ENCODE data around the gene DEPDC5. TPM values are rescaled to one million over a fixed set of nuclear protein-coding genes. Genes with fewer than 3 reads are reported as not detected.

Gene DEPDC5
- total and polyA plus RNA-seq, 2 of the 8 experiments (the other 6 are each of a cell fraction or from before 2014, with no cell fraction given) = 18.3 to 26.5 TPM

DNA sequence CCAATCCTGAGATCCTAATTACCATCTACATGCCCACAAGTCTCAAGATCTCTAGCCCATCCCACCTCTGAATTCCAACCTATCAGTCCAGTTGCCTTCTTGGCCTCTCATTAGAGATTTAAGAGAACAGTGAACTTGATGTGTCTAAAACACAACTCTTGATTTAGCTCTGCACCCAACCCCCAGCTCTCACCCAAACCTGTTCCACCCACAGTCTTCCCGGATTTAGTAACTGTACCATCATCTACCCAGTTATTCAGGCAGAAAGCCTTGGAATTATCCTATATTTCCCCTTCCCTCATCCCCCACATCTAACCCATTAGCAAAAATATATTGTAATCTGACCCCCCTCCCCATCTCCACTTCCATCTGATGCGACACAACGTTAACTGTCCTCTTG, 166.5 kb downstream of the DEPDC5 start:
- WGBS, 2 experiments (ENCODE audit: extremely low coverage in 1 of 2, insufficient coverage in 1 of 2, insufficient read length in 1 of 2, insufficient replicate concordance in 2 of 2, low coverage in 1 of 2, low lambda C conversion rate in 2 of 2, missing lambda C conversion rate in 1 of 2) = 90% methylated on average over 3 of the region's 3 CpGs; no CpG with 5 or more reads in 1 of the 2 experiments

More for the DNA sequence above, 166.5 kb downstream of the DEPDC5 start:
- Histone ChIP-seq H3K79me1 (ENCODE audit: low read depth, low read length) (no peaks in the 10 kb centered on the region), H2AFZ (ENCODE audit: low read length) (no peak overlapping the region), H2AK5ac (ENCODE audit: low read depth, low read length) (no peak overlapping the region), H3K23me2 (ENCODE audit: low read depth, low read length) (peaks cover 4% of the 10 kb centered on the region; the same call in 1 of the 2 replicates), H3K4ac (replicated peaks; ENCODE audit: insufficient read length, low read depth, low read length) (no peak overlapping the region), H2BK120ac (replicated peaks; ENCODE audit: low read depth, low read length) (no peak overlapping the region), H3K9me3 (ENCODE audit: insufficient read depth in 2 of 2, low read depth in 1 of 2, low read length in 1 of 2) (no peaks in the 10 kb centered on the region), H3K14ac (ENCODE audit: insufficient read length) (no peak overlapping the region), H2BK15ac (ENCODE audit: low read length) (no peak overlapping the region), H3K9ac (replicated peaks in 1 of 4; ENCODE audit: extremely low read depth in 1 of 4, low read depth in 3 of 4, low read length in 3 of 4) (no peak overlapping the region), H3K18ac (ENCODE audit: extremely low read depth, low read length) (no peak overlapping the region), H2BK5ac (ENCODE audit: low read depth, low read length) (no peak overlapping the region), H3K27ac (ENCODE audit: low read depth, low read length) (no peak overlapping the region), H4K20me1 (replicated peaks in 1 of 2; ENCODE audit: control insufficient read depth in 1 of 2, insufficient read depth in 2 of 2, low read length in 2 of 2) (no peaks in the 10 kb centered on the region), H3K4me3 (ENCODE audit: extremely low read depth in 1 of 4, insufficient read depth in 2 of 4, low read depth in 3 of 4, low read length in 4 of 4) (no peak overlapping the region), H4K91ac (replicated peaks; ENCODE audit: insufficient read length, low read length) (no peak overlapping the region), H2BK12ac (ENCODE audit: low read depth, low read length) (no peak overlapping the region), H3K27me3 (replicated peaks in 1 of 4; ENCODE audit: control insufficient read depth in 3 of 4, extremely low read depth in 1 of 4, insufficient read depth in 3 of 4, low read length in 3 of 4) (no peaks in the 10 kb centered on the region), H3K4me2 (ENCODE audit: insufficient read depth in 1 of 2, low read depth in 2 of 2, low read length in 2 of 2) (no peak overlapping the region), H3K79me2 (ENCODE audit: control insufficient read depth in 1 of 2, insufficient read depth in 2 of 2, low read length in 2 of 2) (no peaks in the 10 kb centered on the region), H3K23ac (ENCODE audit: insufficient read length) (no peak overlapping the region), H3K56ac (replicated peaks; ENCODE audit: insufficient read length, low read depth, low read length) (no peak overlapping the region), H2BK20ac (ENCODE audit: low read length) (no peak overlapping the region), H4K8ac (ENCODE audit: extremely low read depth, insufficient read depth, low read length) (no peak overlapping the region), H3K4me1 (replicated peaks in 1 of 4; ENCODE audit: control insufficient read depth in 3 of 4, insufficient read depth in 4 of 4, low read length in 3 of 4) (no peaks in the 10 kb centered on the region), H3K36me3 (ENCODE audit: control insufficient read depth in 2 of 4, insufficient read depth in 4 of 4, low read length in 3 of 4) (no peaks in the 10 kb centered on the region), H4K5ac (ENCODE audit: insufficient read length, low read depth, low read length) (no peak overlapping the region)
- FAIRE-seq (no peak), DNase-seq (ENCODE audit: low read depth in 1 of 2, low spot score in 2 of 2) (no peak)
- POLR2A ChIA-PET (ENCODE audit: partially characterized antibody) = interaction anchor here (0.7 to 2.3 kb wide), 2 partner anchors 12 to 21 kb away, joined by 3 to 5 read pairs; no protein-coding TSS in a partner anchor
- TF ChIP-seq, protein P1, sequence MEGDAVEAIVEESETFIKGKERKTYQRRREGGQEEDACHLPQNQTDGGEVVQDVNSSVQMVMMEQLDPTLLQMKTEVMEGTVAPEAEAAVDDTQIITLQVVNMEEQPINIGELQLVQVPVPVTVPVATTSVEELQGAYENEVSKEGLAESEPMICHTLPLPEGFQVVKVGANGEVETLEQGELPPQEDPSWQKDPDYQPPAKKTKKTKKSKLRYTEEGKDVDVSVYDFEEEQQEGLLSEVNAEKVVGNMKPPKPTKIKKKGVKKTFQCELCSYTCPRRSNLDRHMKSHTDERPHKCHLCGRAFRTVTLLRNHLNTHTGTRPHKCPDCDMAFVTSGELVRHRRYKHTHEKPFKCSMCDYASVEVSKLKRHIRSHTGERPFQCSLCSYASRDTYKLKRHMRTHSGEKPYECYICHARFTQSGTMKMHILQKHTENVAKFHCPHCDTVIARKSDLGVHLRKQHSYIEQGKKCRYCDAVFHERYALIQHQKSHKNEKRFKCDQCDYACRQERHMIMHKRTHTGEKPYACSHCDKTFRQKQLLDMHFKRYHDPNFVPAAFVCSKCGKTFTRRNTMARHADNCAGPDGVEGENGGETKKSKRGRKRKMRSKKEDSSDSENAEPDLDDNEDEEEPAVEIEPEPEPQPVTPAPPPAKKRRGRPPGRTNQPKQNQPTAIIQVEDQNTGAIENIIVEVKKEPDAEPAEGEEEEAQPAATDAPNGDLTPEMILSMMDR (IDR thresholded peaks at IDR 0.05; ENCODE audit: control extremely low read depth in 1 of 3, insufficient read depth in 1 of 3, low read depth in 1 of 3, low read length in 3 of 3) = no peak
- TF ChIP-seq CEBPB (IDR thresholded peaks at IDR 0.05; ENCODE audit: low read depth, low read length) (no peak), TAF1 (IDR thresholded peaks at IDR 0.05; ENCODE audit: low read depth, low read length) (no peak), SIN3A (conservative IDR thresholded peaks at IDR 0.05 in 1 of 2, IDR thresholded peaks at IDR 0.05 in 1 of 2; ENCODE audit: low read depth in 1 of 2, low read length in 2 of 2) (no peak), GABPA (IDR thresholded peaks at IDR 0.05; ENCODE audit: borderline replicate concordance, insufficient read depth, low read length) (no peak)
- TF ChIP-seq, protein P2, sequence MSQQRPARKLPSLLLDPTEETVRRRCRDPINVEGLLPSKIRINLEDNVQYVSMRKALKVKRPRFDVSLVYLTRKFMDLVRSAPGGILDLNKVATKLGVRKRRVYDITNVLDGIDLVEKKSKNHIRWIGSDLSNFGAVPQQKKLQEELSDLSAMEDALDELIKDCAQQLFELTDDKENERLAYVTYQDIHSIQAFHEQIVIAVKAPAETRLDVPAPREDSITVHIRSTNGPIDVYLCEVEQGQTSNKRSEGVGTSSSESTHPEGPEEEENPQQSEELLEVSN (IDR thresholded peaks at IDR 0.05) = no peak
- CTCF ChIA-PET (ENCODE audit: partially characterized antibody) = interaction anchor here (0.6 to 2.6 kb wide), 4 partner anchors 11 to 50 kb away, joined by 3 to 14 read pairs (median 4); no protein-coding TSS in a partner anchor
